Mucosa of rectum (tissue), 2 donors: ENCODE results near the gene SENP5.

ENCODE experiments used
- H3K27ac ChIP-seq, 2 donors: one replicate each; pipeline ENCODE4 v1.7.0; 2013; ENCODE audit warnings: inconsistent platforms in 2 of 2, low read depth in 2 of 2, low read length in 2 of 2
- H3K27me3 ChIP-seq, 2 donors: one replicate each; pipeline ENCODE4 v1.7.0; 2013; ENCODE audit warnings: low read length in 2 of 2; ENCODE audit not compliant: control insufficient read depth in 2 of 2, insufficient read depth in 2 of 2
- H3K36me3 ChIP-seq, 2 donors: one replicate each; pipeline ENCODE4 v1.7.0; 2013; ENCODE audit warnings: low read length in 2 of 2; ENCODE audit not compliant: control insufficient read depth in 2 of 2, insufficient read depth in 2 of 2
- H3K4me1 ChIP-seq, 2 donors: one replicate each; pipeline ENCODE4 v1.7.0; 2013; ENCODE audit warnings: low read length in 2 of 2, mild to moderate bottlenecking in 1 of 2; ENCODE audit not compliant: control insufficient read depth in 2 of 2, insufficient read depth in 2 of 2
- H3K4me3 ChIP-seq, 2 donors: one replicate each; pipeline ENCODE4 v1.7.0; 2013; ENCODE audit warnings: low read length in 2 of 2
- H3K9ac ChIP-seq, 2 donors: one replicate each; pipeline ENCODE4 v1.7.0; 2013; ENCODE audit warnings: low read length in 2 of 2, low read depth in 1 of 2, mild to moderate bottlenecking in 1 of 2
- H3K9me3 ChIP-seq, 2 donors: one replicate each; pipeline ENCODE4 v1.7.0; 2013; ENCODE audit warnings: low read length in 2 of 2; ENCODE audit not compliant: control insufficient read depth in 2 of 2
- donor health status: healthy.
- donor health status: Normal muscosa, but diverticular disease.

SENP5 gene

DNA sequence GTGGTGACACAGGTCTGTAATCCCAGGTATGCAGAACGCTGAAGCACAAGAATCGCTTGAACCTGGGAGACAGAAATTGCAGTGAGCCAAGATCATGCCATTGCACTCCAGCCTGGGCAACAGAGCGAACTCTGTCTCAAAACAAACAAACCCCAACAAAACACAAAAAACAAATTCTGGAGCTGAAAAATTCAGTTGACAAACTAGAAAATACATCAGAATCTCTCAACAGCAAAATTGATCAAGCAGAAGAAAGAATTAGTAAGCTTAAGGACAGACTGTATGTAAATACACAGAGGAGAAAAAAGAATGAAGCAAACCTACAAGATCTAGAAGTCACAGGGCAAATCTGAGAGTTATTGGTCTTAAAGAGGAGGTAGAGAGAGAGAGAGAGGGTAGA, 49.3 kb downstream of the SENP5 start:
- H3K9me3 ChIP-seq, result no peaks in the 10 kb centered on the region
- no peak overlapping the region for H3K4me3 ChIP-seq
- H3K36me3 ChIP-seq, result peaks cover 8 to 10% of the 10 kb centered on the region in 2 donors
- H3K9ac ChIP-seq, result no peak overlapping the region
- H3K27me3 ChIP-seq, result no peaks in the 10 kb centered on the region
- no peaks in the 10 kb centered on the region for H3K4me1 ChIP-seq
- H3K27ac ChIP-seq, result no peak overlapping the region

DNA sequence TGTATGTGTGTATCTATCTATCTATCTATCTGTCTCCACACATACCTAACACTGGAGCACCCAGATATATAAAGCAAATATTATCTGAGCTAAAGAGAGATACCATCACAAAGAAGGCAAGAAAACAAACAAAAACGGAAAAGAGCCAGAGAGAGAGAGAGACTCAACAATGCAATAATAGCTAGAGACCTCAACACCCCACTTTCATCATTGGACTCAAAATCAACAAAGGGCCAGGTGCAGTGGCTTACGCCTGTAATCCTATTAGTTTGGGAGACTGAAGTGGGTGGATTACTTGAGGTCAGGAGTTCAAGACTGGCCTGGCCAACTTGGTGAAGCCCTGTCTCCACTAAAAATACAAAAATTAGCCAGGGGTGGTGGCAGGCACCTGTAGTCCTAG, 51.2 kb downstream of the SENP5 start:
- no peaks in the 10 kb centered on the region for H3K9me3 ChIP-seq
- no peak overlapping the region for H3K9ac ChIP-seq
- peaks cover 14 to 15% of the 10 kb centered on the region in 2 donors for H3K36me3 ChIP-seq
- no peak overlapping the region for H3K27ac ChIP-seq
- H3K4me1 ChIP-seq, result no peaks in the 10 kb centered on the region
- no peak overlapping the region for H3K4me3 ChIP-seq
- no peaks in the 10 kb centered on the region for H3K27me3 ChIP-seq

DNA sequence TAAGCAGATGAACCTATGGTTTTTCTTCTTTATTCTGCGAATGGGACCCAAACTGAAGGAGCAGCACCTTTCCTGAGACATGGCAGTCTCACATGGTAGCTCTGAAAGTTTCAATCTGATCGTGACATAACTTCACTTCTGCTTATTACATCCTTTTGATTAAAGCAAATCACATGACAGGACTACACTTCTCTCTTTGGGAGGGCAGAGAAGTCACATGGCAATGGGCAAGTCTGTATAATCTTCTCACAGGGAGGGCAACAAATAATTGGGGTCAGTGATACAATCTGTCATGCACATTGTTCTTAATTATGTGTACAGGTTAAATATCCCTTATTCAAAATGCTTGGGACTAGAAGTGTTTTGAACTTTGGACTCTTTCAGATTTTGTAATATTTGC, 53.0 kb downstream of the SENP5 start:
- no peak overlapping the region for H3K9ac ChIP-seq
- H3K9me3 ChIP-seq, result no peaks in the 10 kb centered on the region
- no peak overlapping the region for H3K4me3 ChIP-seq
- peaks cover 7 to 11% of the 10 kb centered on the region in 2 donors for H3K36me3 ChIP-seq
- H3K27ac ChIP-seq, result no peak overlapping the region
- H3K27me3 ChIP-seq, result no peaks in the 10 kb centered on the region
- no peaks in the 10 kb centered on the region for H3K4me1 ChIP-seq

DNA sequence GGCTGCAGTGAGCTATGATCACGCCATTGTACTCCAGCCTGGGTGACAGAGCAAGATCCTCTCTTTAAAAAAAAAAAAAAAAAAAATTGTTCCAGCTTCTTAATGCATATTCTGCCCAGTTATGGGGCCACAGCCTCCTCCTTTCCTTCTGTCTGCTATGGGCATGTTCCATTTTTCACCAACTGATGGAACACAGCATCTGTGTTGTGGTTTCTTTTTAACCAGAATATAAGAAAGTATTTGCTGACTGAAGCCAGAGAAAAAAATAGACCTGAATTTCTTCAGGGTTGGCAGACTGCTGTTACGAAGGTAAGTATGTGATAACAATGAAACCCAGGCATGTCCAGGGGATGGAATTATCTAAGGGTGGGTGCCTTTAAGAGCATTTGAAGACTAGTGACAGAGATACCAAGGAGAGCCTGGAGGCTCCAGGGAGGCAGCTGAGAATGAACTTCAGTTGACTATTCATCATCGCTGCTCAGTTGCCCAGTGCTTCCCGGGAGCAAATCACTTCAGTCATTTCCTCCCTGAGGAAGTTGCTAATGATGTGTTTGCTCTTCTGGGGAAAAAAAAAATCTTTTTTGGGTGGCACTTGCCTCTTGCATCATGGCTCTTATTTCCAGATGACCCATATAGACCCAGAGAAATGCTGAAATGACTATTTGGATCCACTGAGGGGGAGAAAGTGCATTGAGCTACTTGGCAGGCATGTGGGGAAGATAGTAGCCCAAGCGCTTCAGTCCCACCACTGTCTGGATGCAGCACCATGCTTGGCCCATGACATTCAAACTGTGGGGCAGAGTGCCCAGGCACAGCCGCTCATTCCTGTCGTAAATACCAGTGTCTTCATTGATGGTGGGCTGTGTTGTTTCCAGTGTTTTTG, 60.1 kb downstream of the SENP5 start:
- Histone ChIP-seq H3K9me3 (no peaks in the 10 kb centered on the region), H3K4me3 (no peak overlapping the region), H3K27me3 (no peaks in the 10 kb centered on the region), H3K36me3 (peaks cover 35 to 40% of the 10 kb centered on the region in 2 donors), H3K27ac (no peak overlapping the region), H3K9ac (no peak overlapping the region), H3K4me1 (no peaks in the 10 kb centered on the region)

DNA sequence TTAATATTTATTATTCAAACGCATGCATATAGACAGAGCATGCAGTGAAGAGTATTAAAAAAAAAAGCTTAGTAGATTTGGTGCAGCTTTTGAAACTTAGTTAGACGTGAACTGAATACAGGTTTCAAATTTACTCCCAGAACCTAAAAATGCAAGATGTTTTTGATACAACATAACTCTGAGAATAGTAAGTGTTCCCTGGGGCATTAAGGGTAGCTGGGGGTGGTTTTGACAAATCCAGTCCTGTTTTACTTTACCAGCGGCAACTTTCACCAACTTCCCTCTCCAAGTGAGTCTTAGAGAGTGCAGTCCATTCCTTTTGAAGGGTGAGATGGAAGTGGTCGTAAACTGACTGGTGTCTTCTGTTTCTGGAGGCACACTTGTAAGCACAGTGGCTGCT, 63.4 kb downstream of the SENP5 start:
- Histone ChIP-seq H3K4me3 (no peak overlapping the region), H3K36me3 (peaks cover 48 to 52% of the 10 kb centered on the region in 2 donors), H3K27me3 (no peaks in the 10 kb centered on the region), H3K9me3 (no peaks in the 10 kb centered on the region), H3K4me1 (no peaks in the 10 kb centered on the region), H3K9ac (no peak overlapping the region), H3K27ac (no peak overlapping the region)

DNA sequence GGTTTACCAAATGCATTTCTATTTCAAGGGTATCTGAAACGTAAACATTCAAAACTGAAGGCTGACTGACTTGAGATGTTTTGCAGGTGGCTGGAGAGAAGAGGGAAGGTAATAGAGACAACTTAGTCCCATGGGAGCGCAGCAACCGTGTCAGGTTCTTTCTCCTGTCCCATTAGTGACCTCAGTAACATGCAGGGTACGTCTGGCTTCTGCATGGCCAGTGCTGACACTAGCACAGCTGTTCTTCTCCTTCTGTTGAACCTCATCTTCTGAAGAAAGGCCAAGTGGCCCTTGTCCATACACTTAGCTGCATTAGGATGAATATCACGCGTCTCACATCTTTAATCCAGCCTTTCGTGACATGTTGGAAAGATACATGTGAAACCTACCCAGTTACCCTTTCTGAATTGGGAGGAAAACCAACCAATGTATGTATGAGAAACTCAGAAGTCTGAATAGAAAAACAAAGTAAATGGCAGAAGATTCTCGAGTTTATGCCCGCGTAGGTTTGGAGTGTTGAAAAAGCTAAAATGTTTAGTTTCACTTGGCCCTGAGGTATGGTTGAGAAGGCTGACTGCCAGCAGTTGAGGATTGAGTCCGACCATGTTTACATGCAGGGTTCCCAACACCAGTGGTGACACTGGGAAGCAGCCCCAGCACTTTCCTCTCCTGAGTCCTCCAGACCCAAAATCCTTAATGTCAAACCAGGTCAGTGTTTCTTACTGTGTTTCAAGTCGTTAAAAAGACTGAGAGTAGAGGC, 64.3 kb downstream of the SENP5 start:
- Histone ChIP-seq H3K4me1 (no peaks in the 10 kb centered on the region), H3K9ac (no peak overlapping the region), H3K9me3 (no peaks in the 10 kb centered on the region), H3K36me3 (peaks cover 57 to 60% of the 10 kb centered on the region in 2 donors), H3K27me3 (no peaks in the 10 kb centered on the region), H3K27ac (no peak overlapping the region), H3K4me3 (no peak overlapping the region)

DNA sequence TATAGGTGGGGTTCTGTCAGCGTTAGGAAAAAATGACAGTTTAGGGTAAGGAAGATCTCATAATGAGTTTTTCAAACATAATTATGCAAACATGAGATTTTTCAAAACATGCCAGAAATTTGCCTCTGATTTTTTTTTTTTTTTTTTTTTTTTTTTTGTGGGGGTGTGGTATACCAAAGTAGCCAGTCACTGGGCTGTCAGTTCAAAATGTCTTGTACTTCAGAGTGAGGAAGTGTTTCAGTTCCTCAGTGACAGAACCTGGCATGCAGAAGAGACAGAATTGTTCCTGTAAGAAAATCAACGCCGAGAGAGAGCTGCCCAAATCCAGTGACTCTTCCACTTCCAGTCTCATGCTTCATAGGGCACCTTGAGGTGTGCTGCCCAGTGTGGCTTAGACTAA, 64.9 kb downstream of the SENP5 start:
- Histone ChIP-seq H3K9me3 (no peaks in the 10 kb centered on the region), H3K36me3 (peaks cover 62 to 66% of the 10 kb centered on the region in 2 donors), H3K4me1 (no peaks in the 10 kb centered on the region), H3K27ac (no peak overlapping the region), H3K4me3 (no peak overlapping the region), H3K27me3 (no peaks in the 10 kb centered on the region), H3K9ac (no peak overlapping the region)

DNA sequence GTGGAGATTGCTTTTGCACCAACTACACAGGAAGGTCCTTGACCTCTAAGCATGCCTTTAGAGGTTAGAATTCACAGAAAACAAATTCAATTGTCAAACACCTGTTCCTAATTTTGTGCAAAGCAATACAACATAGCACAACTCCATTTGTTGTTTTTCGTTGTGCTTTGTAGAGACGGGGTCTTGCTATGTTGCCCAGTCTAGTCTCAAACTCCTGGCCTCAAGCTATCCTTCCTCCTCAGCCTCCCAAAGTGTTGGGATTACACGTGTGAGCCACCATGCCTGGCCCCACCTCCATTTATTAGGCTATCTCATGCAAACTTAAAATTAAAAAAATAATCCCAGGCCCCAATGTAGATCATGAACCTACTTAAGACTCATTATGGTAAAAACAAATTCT, 68.6 kb downstream of the SENP5 start:
- H3K36me3 ChIP-seq, result peaks cover 49 to 67% of the 10 kb centered on the region in 2 donors
- H3K4me1 ChIP-seq, result peaks cover 8 to 10% of the 10 kb centered on the region in 2 donors
- no peak overlapping the region for H3K4me3 ChIP-seq
- H3K9ac ChIP-seq, result no peak overlapping the region
- H3K9me3 ChIP-seq, result no peaks in the 10 kb centered on the region
- H3K27ac ChIP-seq, result no peak overlapping the region
- H3K27me3 ChIP-seq, result no peaks in the 10 kb centered on the region

DNA sequence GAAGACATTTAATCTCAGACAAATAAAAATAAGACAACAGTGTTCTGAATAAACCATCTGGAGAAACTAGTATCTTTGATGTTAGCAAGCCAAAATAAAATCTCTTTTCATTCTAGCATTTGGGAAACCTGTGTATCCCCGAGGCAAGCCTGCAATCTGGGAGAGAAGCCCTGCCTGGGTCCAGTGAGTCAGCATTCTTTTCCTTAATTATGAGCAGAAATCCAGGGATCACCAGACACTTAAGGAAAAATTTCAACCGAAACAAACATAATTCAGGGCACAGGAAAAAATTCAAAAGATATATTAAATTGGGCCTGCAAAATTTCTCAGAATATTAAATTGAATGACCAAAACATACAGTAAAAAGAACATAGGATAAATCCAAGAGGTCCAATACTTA, 70.4 kb downstream of the SENP5 start:
- Histone ChIP-seq H3K4me1 (peaks cover 11 to 12% of the 10 kb centered on the region in 2 donors), H3K36me3 (peaks cover 39 to 57% of the 10 kb centered on the region in 2 donors), H3K9me3 (no peaks in the 10 kb centered on the region), H3K4me3 (no peak overlapping the region), H3K9ac (no peak overlapping the region), H3K27me3 (no peaks in the 10 kb centered on the region), H3K27ac (no peak overlapping the region)

DNA sequence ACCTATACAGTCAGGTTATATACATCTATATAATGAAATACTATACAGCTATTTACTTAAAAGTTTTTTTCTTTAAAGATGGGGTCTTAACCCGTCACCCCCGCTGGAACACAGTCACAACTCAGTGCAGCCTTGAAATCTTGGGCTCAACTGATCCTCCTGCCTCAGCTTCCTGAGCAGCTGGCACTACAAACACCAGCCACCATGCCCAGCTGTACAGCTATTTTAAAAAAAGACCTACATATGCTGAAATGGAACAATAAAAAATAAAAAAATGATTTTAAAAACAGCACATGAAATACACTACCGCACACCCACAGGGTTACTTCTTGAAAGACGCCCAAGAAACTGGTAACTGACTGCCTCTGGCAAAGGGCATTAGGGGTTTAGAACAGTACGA, 70.9 kb downstream of the SENP5 start:
- Histone ChIP-seq H3K27ac (no peak overlapping the region), H3K27me3 (no peaks in the 10 kb centered on the region), H3K36me3 (peaks cover 39 to 57% of the 10 kb centered on the region in 2 donors), H3K9me3 (no peaks in the 10 kb centered on the region), H3K9ac (no peak overlapping the region), H3K4me1 (peaks cover 16 to 17% of the 10 kb centered on the region in 2 donors), H3K4me3 (no peak overlapping the region)
